Sciatic nerve (tissue), 1 donor: ENCODE data around the gene TP53RK. TPM values are rescaled to one million over a fixed set of nuclear protein-coding genes. Genes with fewer than 3 reads are reported as not detected.

Source experiments
- total RNA-seq: library from RNA; stranded (reverse); fragmentation: NEBNext Ultra II Directional; extraction: Animal tissue kit (Norgen Biotek cat#: 25700); gene quantifications from one replicate; pipeline ENCODE4 v1.2.1, GENCODE V29; 2021
- donor health status: DM: no; HTN: no; CAD: no.

The TP53RK gene
- total RNA-seq, 1 donor from 2014 or later: 10.4 TPM

Other genes with a start within 250 kb of the TP53RK start
- gene ZNF334, start 175.9 kb downstream of the TP53RK start, total RNA-seq: 9.0 TPM
- not detected for gene OCSTAMP, start 138.8 kb downstream of the TP53RK start, total RNA-seq
- gene SLC13A3, start 38.0 kb downstream of the TP53RK start, total RNA-seq: 21.0 TPM
- gene SLC2A10, start 20.2 kb upstream of the TP53RK start, total RNA-seq: 14.7 TPM
- gene EYA2, start 205.4 kb upstream of the TP53RK start, total RNA-seq: 24.4 TPM